Measurements from ENCODE around the gene PTPN11.

DNA sequence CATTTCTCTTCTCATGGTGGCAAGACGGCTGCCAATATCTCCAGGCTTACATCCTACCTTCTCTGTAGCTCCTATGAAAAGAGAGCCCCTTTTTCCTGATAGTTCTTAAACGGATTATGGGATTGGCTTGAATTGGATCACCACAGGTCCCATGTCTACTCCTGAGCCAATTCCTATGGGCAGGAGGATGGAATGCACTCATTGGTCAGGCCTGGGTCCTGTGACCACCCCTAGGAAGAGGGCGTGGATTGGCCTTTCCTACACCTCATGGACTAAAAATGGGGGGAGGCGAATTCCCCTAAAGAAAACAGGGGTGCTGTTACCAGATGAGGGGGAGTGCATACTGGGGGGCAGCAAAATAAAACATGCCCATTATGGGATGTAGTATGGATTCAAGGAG, 108.8 kb downstream of the PTPN11 start:
- TF ChIP-seq, protein P1, sequence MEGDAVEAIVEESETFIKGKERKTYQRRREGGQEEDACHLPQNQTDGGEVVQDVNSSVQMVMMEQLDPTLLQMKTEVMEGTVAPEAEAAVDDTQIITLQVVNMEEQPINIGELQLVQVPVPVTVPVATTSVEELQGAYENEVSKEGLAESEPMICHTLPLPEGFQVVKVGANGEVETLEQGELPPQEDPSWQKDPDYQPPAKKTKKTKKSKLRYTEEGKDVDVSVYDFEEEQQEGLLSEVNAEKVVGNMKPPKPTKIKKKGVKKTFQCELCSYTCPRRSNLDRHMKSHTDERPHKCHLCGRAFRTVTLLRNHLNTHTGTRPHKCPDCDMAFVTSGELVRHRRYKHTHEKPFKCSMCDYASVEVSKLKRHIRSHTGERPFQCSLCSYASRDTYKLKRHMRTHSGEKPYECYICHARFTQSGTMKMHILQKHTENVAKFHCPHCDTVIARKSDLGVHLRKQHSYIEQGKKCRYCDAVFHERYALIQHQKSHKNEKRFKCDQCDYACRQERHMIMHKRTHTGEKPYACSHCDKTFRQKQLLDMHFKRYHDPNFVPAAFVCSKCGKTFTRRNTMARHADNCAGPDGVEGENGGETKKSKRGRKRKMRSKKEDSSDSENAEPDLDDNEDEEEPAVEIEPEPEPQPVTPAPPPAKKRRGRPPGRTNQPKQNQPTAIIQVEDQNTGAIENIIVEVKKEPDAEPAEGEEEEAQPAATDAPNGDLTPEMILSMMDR (IDR thresholded peaks at IDR 0.05), result no peak
- TF ChIP-seq POLR2A (IDR thresholded peaks at IDR 0.05), result no peak
